Naive thymus-derived CD8-positive, alpha-beta T cell (primary cell): Measurements from ENCODE around the gene ATN1. TPM values are rescaled to one million over a fixed set of nuclear protein-coding genes. Genes with fewer than 3 reads are reported as not detected.
A peak's percentile ranks its signal among the peaks of the same experiment; 100 is the strongest.

Experiments used
- ATAC-seq, 2 donors: fragments of 150-1000 bp; cut with Tn5 transposase in 1 of 2; sonication (Bioruptor Pico), chemical (Tn5 transposase) in 1 of 2; 1 replicate in 1 of 2; 2 replicates in 1 of 2; pipeline ENCODE4 v1.10.0; 2021; ENCODE audit warnings: mild to moderate bottlenecking in 2 of 2, moderate library complexity in 2 of 2
- POLR2A ChIA-PET: fragments of 350-600 bp; sonication (Branson Sonifier 250); formaldehyde crosslinking; loops from one replicate; lab custom pipeline; 2021; ENCODE audit warnings: antibody characterized with exemption; lab: Charles Lee
- DNase-seq, 10 donors: peaks; one replicate each; pipeline versions ENCODE4 v3.0.0 to v3.0.0-alpha.2; 2020 to 2022
- H3K27ac Mint-ChIP-seq, 10 donors: one replicate each; pipeline ENCODE4 v1.8.0; 2020 to 2022; ENCODE audit warnings: mild to moderate bottlenecking in 10 of 10, mixed read lengths in 10 of 10, moderate library complexity in 4 of 10, inconsistent platforms in 1 of 10
- H3K27me3 Mint-ChIP-seq, 5 donors: one replicate each; pipeline ENCODE4 v1.8.0; 2021 to 2022; ENCODE audit warnings: mixed read lengths in 5 of 5
- H3K36me3 Mint-ChIP-seq, 3 donors: one replicate each; pipeline ENCODE4 v1.8.0; 2020 to 2022; ENCODE audit warnings: mixed read lengths in 3 of 3, mild to moderate bottlenecking in 2 of 3, inconsistent platforms in 1 of 3
- H3K4me1 Mint-ChIP-seq, 4 donors: one replicate each; pipeline ENCODE4 v1.8.0; 2021 to 2022; ENCODE audit warnings: mixed read lengths in 4 of 4
- H3K4me3 Mint-ChIP-seq, 10 donors: one replicate each; pipeline ENCODE4 v1.8.0; 2020 to 2022; ENCODE audit warnings: mild to moderate bottlenecking in 10 of 10, mixed read lengths in 10 of 10, moderate library complexity in 6 of 10, inconsistent platforms in 1 of 10
- H3K9me3 Mint-ChIP-seq, 9 donors: one replicate each; pipeline ENCODE4 v1.8.0; 2020 to 2022; ENCODE audit warnings: mixed read lengths in 9 of 9, mild to moderate bottlenecking in 3 of 9, inconsistent platforms in 1 of 9, moderate library complexity in 1 of 9
- polyA plus RNA-seq, 3 donors: library from polyadenylated mRNA; unstranded; fragments of 300-500 nt; fragmentation: Illumina TruSeq; gene quantifications; one replicate each; pipeline ENCODE4 v1.2.3, GENCODE V29; 2021
- total RNA-seq, 8 experiments: library from RNA in 2 of 8; stranded (reverse) in 2 of 8; gene quantifications; one replicate each; pipeline ENCODE4 v1.2.3 and lab custom pipeline; 2021 to 2026

The ATN1 gene
- total and polyA plus RNA-seq, 5 experiments from 2014 or later, result 0.35 to 30.3 (median 1.4) TPM

- POLR2A ChIA-PET, result interaction anchor here (0.6 to 18.4 kb wide), 12 partner anchors 8 to 485 kb away, joined by 3 to 1315 read pairs (median 7); partner anchors contain the start of genes ATN1, C12orf57, RNU7-1 and SPSB2
- DNase-seq (peak in 8 of 10 donors; percentile 49 to 83 (median 64)), ATAC-seq (peak; percentile 24 to 46)
- peaks cover 9 to 37% (median 14%) of the 10 kb centered on the region in 3 donors for H3K36me3 Mint-ChIP-seq
- H3K27me3 Mint-ChIP-seq, result no peaks in the 10 kb centered on the region
- H3K4me1 Mint-ChIP-seq, result peaks cover 47 to 94% (median 79%) of the 10 kb centered on the region in 4 donors
- no peaks in the 10 kb centered on the region for H3K9me3 Mint-ChIP-seq
- H3K4me3 Mint-ChIP-seq, result peak within 1 kb of the TSS; percentile 98 to 100 (median 98)
- H3K27ac Mint-ChIP-seq, result peak within 1 kb of the TSS; percentile 93 to 99 (median 98)
These were observed 23.2 kb downstream of the ATN1 start, which contains the start of gene PTPN6 for GRCh38 chr12:6950811-6951540. Gene PTPN6 (plus strand): TSS chr12:6951356. CDS start chr12:6951513, 157 bp downstream.

GRCh38 chr12:6951551-6952120, 23.9 kb downstream of the ATN1 start:
- DNase-seq (peak in 3 of 10 donors; percentile 42 to 64 (median 45)), ATAC-seq (peak; percentile 15 to 40)
- Mint-ChIP-seq H3K4me3 (peak overlapping the region; percentile 98 to 100 (median 98)), H3K36me3 (peaks cover 9 to 43% (median 18%) of the 10 kb centered on the region in 3 donors), H3K9me3 (no peaks in the 10 kb centered on the region), H3K27ac (peak overlapping the region; percentile 93 to 99 (median 98)), H3K27me3 (no peaks in the 10 kb centered on the region), H3K4me1 (peaks cover 49 to 94% (median 80%) of the 10 kb centered on the region in 4 donors)
- POLR2A ChIA-PET, result interaction anchor here (0.6 to 18.4 kb wide), 13 partner anchors 8 to 486 kb away, joined by 3 to 1315 read pairs (median 6); partner anchors contain the start of genes ATN1, C12orf57, PHB2 and RNU7-1

- Mint-ChIP-seq H3K27me3 (no peaks in the 10 kb centered on the region), H3K4me3 (peak overlapping the region; percentile 98 to 100 (median 98)), H3K36me3 (peaks cover 9 to 50% (median 21%) of the 10 kb centered on the region in 3 donors), H3K4me1 (peaks cover 50 to 94% (median 80%) of the 10 kb centered on the region in 4 donors), H3K9me3 (no peaks in the 10 kb centered on the region), H3K27ac (peak overlapping the region; percentile 93 to 99 (median 98))
- POLR2A ChIA-PET, result interaction anchor here (0.9 to 18.4 kb wide), 11 partner anchors 8 to 61 kb away, joined by 3 to 1315 read pairs (median 8); partner anchors contain the start of genes ATN1, C12orf57, PHB2 and RNU7-1
- ATAC-seq (peak in 1 of 2 donors; percentile 4), DNase-seq (peak in 1 of 10 donors; percentile 62)
These were observed 24.5 kb downstream of the ATN1 start for GRCh38 chr12:6952121-6952862.

- peaks cover 9 to 54% (median 23%) of the 10 kb centered on the region in 3 donors for H3K36me3 Mint-ChIP-seq
- ATAC-seq, result no peak
- DNase-seq, result no peak
- no peaks in the 10 kb centered on the region for H3K9me3 Mint-ChIP-seq
- peak overlapping the region; percentile 93 to 99 (median 98) for H3K27ac Mint-ChIP-seq
- H3K27me3 Mint-ChIP-seq, result no peaks in the 10 kb centered on the region
- POLR2A ChIA-PET, result interaction anchor here (1.0 to 18.4 kb wide), 6 partner anchors 7 to 40 kb away, joined by 6 to 1315 read pairs (median 18); partner anchors contain the start of genes C12orf57 and RNU7-1
- peaks cover 47 to 93% (median 80%) of the 10 kb centered on the region in 4 donors for H3K4me1 Mint-ChIP-seq
- peak overlapping the region; percentile 98 to 100 (median 98) for H3K4me3 Mint-ChIP-seq
These were observed 25.2 kb downstream of the ATN1 start for GRCh38 chr12:6952863-6953441.

GRCh38 chr12:6953442-6954315, 25.9 kb downstream of the ATN1 start:
- DNase-seq (peak; percentile 55 to 88 (median 79)), ATAC-seq (peak; percentile 38 to 45)
- H3K27me3 Mint-ChIP-seq, result no peaks in the 10 kb centered on the region
- peak overlapping the region; percentile 98 to 100 (median 98) for H3K4me3 Mint-ChIP-seq
- H3K4me1 Mint-ChIP-seq, result peaks cover 50 to 93% (median 80%) of the 10 kb centered on the region in 4 donors
- no peaks in the 10 kb centered on the region for H3K9me3 Mint-ChIP-seq
- H3K36me3 Mint-ChIP-seq, result peaks cover 9 to 61% (median 30%) of the 10 kb centered on the region in 3 donors
- POLR2A ChIA-PET, result interaction anchor here (1.0 to 18.4 kb wide), 10 partner anchors 7 to 341 kb away, joined by 4 to 1315 read pairs (median 16); partner anchors contain the start of genes C12orf57, PTPN6, RNU7-1 and SPSB2
- peak overlapping the region; percentile 93 to 99 (median 98) for H3K27ac Mint-ChIP-seq

GRCh38 chr12:6954316-6955107, 26.8 kb downstream of the ATN1 start:
- H3K9me3 Mint-ChIP-seq, result no peaks in the 10 kb centered on the region
- H3K27ac Mint-ChIP-seq, result peak overlapping the region; percentile 93 to 99 (median 98)
- peak in 1 of 10 donors; percentile 63 for DNase-seq
- POLR2A ChIA-PET, result interaction anchor here (1.0 to 13.5 kb wide), 7 partner anchors 9 to 342 kb away, joined by 3 to 1315 read pairs (median 5); partner anchors contain the start of genes C12orf57, PTPN6, RNU7-1 and SPSB2
- no peak for ATAC-seq
- H3K36me3 Mint-ChIP-seq, result peaks cover 9 to 69% (median 37%) of the 10 kb centered on the region in 3 donors
- no peaks in the 10 kb centered on the region for H3K27me3 Mint-ChIP-seq
- H3K4me1 Mint-ChIP-seq, result peaks cover 51 to 93% (median 80%) of the 10 kb centered on the region in 4 donors
- H3K4me3 Mint-ChIP-seq, result peak overlapping the region; percentile 98 to 100 (median 98)

GRCh38 chr12:6955108-6956020, 27.6 kb downstream of the ATN1 start:
- peak overlapping the region; percentile 93 to 100 (median 98) for H3K27ac Mint-ChIP-seq
- no peaks in the 10 kb centered on the region for H3K9me3 Mint-ChIP-seq
- H3K4me1 Mint-ChIP-seq, result peaks cover 47 to 93% (median 80%) of the 10 kb centered on the region in 4 donors
- no peaks in the 10 kb centered on the region for H3K27me3 Mint-ChIP-seq
- ATAC-seq (no peak), DNase-seq (peak in 1 of 10 donors; percentile 61)
- POLR2A ChIA-PET, result interaction anchor here (1.1 to 13.5 kb wide), 6 partner anchors 8 to 82 kb away, joined by 3 to 1315 read pairs (median 6); partner anchors contain the start of genes C12orf57, ENO2, PTPN6 and RNU7-1
- peak overlapping the region; percentile 98 to 100 (median 98) for H3K4me3 Mint-ChIP-seq
- peaks cover 9 to 71% (median 37%) of the 10 kb centered on the region in 3 donors for H3K36me3 Mint-ChIP-seq

- DNase-seq (peak in 3 of 10 donors; percentile 37 to 63 (median 43)), ATAC-seq (no peak)
- H3K4me1 Mint-ChIP-seq, result peaks cover 50 to 94% (median 81%) of the 10 kb centered on the region in 4 donors
- peaks cover 9 to 76% (median 38%) of the 10 kb centered on the region in 3 donors for H3K36me3 Mint-ChIP-seq
- POLR2A ChIA-PET, result interaction anchor here (0.6 to 13.5 kb wide), 6 partner anchors 8 to 529 kb away, joined by 3 to 1315 read pairs (median 6); partner anchors contain the start of genes C12orf57, ENO2, PTPN6 and RNU7-1
- peak overlapping the region; percentile 50 to 100 (median 92) for H3K4me3 Mint-ChIP-seq
- no peaks in the 10 kb centered on the region for H3K9me3 Mint-ChIP-seq
- H3K27ac Mint-ChIP-seq, result peak overlapping the region; percentile 93 to 100 (median 98)
- H3K27me3 Mint-ChIP-seq, result no peaks in the 10 kb centered on the region
These were observed 28.4 kb downstream of the ATN1 start for GRCh38 chr12:6956021-6956727.
